ENCODE results near the gene TTC34. TPM values are rescaled to one million over a fixed set of nuclear protein-coding genes. Genes with fewer than 3 reads are reported as not detected.

TTC34 gene
- total and polyA plus RNA-seq, 8 donors = 0.18 to 0.99 (median 0.44) TPM

DNA sequence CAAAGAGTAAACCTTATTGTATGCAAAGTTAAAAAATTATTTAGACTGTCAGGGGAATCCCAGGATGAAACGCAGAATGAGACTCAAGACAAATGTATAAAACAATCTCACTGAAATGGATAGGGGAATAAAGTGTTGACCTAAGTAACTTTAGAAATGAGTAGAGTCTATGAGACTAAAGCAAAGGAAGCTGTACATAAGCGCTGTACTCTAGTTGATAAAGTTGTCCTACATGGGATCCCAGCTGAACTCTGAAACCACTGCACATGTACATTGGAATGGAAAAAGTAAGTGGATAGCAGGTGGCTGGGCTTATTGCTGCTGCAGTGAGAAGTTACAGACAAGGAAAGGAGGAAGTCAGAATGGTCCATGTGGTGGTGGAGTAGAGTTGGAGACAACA, 187.3 kb downstream of the TTC34 start:
- ATAC-seq (no peak), DNase-seq (no peak)
- intact Hi-C loops (cut with DNase I) = loop anchor here in 1 of 3 donors (10.0 kb wide), 1 partner anchor 419 kb away; the partner anchor contains the start of gene FAAP20

DNA sequence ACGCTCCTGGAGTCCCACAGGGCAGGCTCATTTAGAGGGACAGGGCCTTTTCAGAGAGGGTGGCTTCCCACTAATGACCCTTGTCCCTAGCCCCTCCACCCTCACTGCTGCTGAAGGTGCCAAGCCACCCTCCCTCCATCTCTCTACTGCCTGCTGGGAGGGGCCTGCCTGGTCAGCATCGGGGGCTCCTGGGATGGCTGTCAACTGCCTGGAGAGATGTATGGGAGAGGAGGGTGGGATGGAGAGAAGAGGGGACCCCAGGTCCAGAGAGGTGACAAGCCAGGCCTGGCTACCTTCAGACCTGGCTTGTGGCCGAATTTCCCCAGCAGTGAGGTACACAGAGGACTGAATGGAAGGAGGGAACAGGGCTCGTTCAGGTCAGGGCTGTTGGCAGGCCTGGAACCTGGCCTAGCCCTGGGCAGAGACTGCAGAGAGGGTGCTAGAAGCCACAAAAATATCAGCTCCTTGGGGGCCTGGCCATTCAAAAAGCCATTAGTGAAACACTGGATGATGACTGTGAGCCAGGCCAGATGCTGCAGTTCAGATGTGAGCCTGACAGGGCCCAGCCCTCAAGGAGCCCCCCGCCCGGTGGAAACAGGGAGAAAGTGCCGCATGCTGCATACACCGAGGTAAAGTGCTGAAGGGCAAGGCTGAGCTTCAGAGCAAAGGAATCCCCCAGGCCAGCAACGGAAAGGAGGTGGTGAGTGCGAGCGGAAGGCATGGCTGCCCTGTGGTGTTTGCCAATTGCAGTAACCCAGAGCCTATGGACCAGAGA, 188.7 kb downstream of the TTC34 start:
- H3K4me1 ChIP-seq = no peaks in the 10 kb centered on the region
- no peaks in the 10 kb centered on the region for H3K9me3 ChIP-seq
- no peak for ATAC-seq
- H3K36me3 ChIP-seq = no peaks in the 10 kb centered on the region
- no peak overlapping the region for H3K4me3 ChIP-seq
- DNase-seq = no peak
- TF ChIP-seq, protein P1, sequence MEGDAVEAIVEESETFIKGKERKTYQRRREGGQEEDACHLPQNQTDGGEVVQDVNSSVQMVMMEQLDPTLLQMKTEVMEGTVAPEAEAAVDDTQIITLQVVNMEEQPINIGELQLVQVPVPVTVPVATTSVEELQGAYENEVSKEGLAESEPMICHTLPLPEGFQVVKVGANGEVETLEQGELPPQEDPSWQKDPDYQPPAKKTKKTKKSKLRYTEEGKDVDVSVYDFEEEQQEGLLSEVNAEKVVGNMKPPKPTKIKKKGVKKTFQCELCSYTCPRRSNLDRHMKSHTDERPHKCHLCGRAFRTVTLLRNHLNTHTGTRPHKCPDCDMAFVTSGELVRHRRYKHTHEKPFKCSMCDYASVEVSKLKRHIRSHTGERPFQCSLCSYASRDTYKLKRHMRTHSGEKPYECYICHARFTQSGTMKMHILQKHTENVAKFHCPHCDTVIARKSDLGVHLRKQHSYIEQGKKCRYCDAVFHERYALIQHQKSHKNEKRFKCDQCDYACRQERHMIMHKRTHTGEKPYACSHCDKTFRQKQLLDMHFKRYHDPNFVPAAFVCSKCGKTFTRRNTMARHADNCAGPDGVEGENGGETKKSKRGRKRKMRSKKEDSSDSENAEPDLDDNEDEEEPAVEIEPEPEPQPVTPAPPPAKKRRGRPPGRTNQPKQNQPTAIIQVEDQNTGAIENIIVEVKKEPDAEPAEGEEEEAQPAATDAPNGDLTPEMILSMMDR (IDR thresholded peaks at IDR 0.05) = no peak
- intact Hi-C loops (cut with DNase I) = loop anchor here in 1 of 3 donors (10.0 kb wide), 1 partner anchor 418 kb away; the partner anchor contains the start of gene FAAP20
- FAIRE-seq = no peak
- H3K27ac ChIP-seq = no peak overlapping the region
- 78 to 90% methylated on average over 10 to 11 of the region's 11 CpGs for WGBS, 2 donors
- no peaks in the 10 kb centered on the region for H3K27me3 ChIP-seq

More for the DNA sequence above, 187.3 kb downstream of the TTC34 start:
- Histone ChIP-seq H3K27ac (no peak overlapping the region), H3K4me1 (no peaks in the 10 kb centered on the region), H3K36me3 (no peaks in the 10 kb centered on the region), H3K9me3 (no peaks in the 10 kb centered on the region), H3K27me3 (peaks cover 0 to 4% (median 0%) of the 10 kb centered on the region in 4 donors), H3K4me3 (no peak overlapping the region)
- no peak for FAIRE-seq
- 85 to 89% methylated on average over 2 of the region's 2 CpGs for WGBS, 2 donors
- TF ChIP-seq, protein P1 (IDR thresholded peaks at IDR 0.05) = no peak

DNA sequence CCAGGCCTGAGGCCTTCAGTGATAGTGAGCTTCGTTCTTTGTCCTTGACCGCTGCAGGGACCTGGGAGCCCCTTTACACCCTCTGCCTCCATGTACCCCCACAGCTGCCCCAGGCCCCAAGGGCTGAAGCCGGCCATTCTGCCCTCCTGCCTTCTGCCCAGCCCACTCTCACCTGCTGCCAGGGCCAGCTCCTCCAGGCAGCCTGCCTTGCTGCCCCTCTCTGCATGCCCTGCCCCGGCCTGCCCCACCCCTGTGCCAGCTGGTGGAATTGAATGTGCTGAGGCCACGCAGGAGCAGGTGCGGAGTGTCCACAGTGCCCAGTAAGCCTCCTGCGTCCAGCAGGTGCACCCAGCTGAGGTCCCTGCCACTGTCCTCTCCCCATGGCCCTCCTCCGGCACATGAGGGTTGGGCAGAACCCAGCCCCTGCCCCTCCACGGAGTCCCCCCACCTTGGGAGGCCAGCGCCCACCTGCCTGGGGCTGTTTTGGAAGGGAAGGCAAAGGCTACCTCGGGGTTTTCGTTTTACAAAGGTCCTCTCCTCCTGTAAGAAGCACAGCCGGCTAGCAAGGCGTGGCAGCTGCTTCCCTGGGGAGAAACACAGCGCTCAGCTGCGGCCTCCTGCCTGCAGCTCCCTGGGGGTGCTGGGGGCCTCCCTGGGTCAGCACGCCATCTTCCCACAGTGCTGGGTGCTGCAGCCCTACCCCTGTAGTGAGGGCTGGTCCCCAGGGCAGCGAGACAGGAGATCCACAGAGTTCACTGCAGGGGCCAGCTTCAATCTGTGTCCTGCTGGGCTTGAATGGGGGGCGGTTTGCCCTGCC, 189.7 kb downstream of the TTC34 start:
- FAIRE-seq (no peak), ATAC-seq (no peak), DNase-seq (peak in 1 of 6 donors; percentile 58)
- 73 to 87% methylated on average over 18 to 19 of the region's 19 CpGs for WGBS, 2 donors
- Histone ChIP-seq H3K27ac (no peak overlapping the region), H3K27me3 (no peaks in the 10 kb centered on the region), H3K4me3 (no peak overlapping the region), H3K36me3 (no peaks in the 10 kb centered on the region), H3K4me1 (no peaks in the 10 kb centered on the region), H3K9me3 (no peaks in the 10 kb centered on the region)
- intact Hi-C loops (cut with DNase I) = loop anchor here in 1 of 3 donors (10.0 kb wide), 1 partner anchor 417 kb away; the partner anchor contains the start of gene FAAP20
- TF ChIP-seq, protein P1 (IDR thresholded peaks at IDR 0.05) = no peak

- ATAC-seq (peak in 3 of 4 donors; percentile 51 to 65 (median 56)), DNase-seq (peak in 5 of 6 donors; percentile 19 to 75 (median 51)), FAIRE-seq (no peak)
- 15 to 18% methylated on average over 17 to 24 of the region's 24 CpGs for WGBS, 2 donors
- TF ChIP-seq, protein P1 (IDR thresholded peaks at IDR 0.05) = no peak
- intact Hi-C loops (cut with DNase I) = loop anchor here in 1 of 3 donors (10.0 kb wide), 1 partner anchor 416 kb away; the partner anchor contains the start of gene FAAP20
- no peak overlapping the region for H3K4me3 ChIP-seq
- H3K9me3 ChIP-seq = no peaks in the 10 kb centered on the region
- no peak overlapping the region for H3K27ac ChIP-seq
- no peaks in the 10 kb centered on the region for H3K36me3 ChIP-seq
- no peaks in the 10 kb centered on the region for H3K27me3 ChIP-seq
- no peaks in the 10 kb centered on the region for H3K4me1 ChIP-seq
These were observed 190.4 kb downstream of the TTC34 start for GRCh38 chr1:2611031-2611501.

Measured in pancreas (tissue), 10 donors.